Mucosa of gallbladder (tissue), 1 donor: ENCODE measurements around the gene JPH4. TPM values are rescaled to one million over a fixed set of nuclear protein-coding genes. Genes with fewer than 3 reads are reported as not detected.

Source experiments
- DNase-seq: peaks from one replicate; pipeline ENCODE4 v3.0.0-alpha.2; 2020; ENCODE audit warnings: low spot score
- total RNA-seq: library from RNA; stranded (reverse); gene quantifications from one replicate; pipeline ENCODE4 v1.2.1, GENCODE V29; 2021
- donor health status: DM: no; HTN: no; CAD: no.

The JPH4 gene
- total RNA-seq, 1 donor from 2014 or later, result 1.2 TPM

DNA sequence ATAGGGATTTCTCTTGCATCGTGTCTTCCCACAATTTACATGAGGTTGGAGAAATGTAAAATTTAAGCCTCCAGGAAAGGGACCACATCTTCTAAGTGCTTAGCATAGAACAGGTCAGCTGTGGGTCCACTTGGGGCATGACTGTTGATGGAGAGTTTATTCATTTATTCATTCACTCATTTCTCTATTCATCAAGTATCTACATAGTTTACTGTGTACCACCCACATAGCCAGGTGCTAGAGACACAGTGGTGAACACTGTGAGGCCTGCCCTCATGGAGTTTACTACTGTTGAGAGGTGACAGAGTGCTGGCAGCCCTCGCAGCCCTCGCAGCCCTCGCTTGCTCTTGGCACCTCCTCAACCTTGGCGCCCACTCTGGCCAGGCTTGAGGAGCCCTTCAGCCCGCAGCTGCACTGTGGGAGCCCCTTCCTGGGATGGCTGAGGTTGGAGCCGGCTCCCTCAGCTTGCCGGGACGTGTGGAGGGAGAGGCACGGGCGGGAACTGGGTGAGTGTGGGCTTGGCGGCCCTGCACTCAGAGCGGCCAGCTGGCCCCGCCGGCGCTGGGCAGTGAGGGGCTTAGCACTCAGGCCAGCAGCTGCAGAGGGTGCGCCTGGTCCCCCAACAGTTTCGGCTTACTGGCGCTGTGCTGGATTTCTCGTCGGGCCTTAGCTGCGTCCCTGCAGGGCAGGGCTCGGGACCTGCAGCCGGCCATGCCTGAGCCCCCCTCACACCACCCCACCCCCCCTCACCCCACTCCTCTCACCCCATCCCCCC lies 1.7 kb upstream of the JPH4 start:
- no peak for DNase-seq

DNA sequence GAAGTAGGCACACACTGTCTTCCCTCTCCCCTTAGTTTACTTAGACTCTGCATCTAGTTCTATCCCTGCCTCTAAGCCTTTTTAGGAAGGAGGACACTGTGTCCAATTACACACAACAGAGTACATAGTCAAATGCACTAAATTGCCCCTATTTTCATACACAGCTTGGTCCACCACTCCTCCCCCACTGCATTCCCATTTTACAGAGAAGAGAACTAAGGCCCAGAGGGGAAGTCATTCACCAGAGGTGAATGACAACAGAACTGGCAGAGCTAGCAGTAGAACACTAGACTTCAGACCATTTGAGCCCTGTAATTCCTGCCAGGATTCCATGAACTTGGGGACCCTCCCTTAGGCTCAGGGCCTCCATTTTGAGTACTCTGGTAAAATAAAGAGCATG lies 1.1 kb upstream of the JPH4 start:
- no peak for DNase-seq

DNA sequence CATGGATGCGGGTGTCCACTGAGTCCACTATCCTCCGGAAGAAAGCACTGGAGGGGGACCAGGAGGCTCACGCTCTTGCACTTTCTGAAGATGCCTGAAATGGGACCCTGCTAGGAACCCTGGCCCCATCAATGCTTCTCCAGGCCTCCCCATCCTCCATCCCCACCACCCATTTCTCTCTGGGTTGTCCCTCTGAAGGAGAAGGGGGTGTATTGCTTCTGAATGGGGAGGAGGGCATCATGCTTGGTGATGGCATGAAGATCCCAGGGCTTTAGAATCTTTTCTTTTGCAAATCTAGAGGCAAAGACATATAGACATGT lies 681 bp upstream of the JPH4 start:
- DNase-seq, result no peak

DNA sequence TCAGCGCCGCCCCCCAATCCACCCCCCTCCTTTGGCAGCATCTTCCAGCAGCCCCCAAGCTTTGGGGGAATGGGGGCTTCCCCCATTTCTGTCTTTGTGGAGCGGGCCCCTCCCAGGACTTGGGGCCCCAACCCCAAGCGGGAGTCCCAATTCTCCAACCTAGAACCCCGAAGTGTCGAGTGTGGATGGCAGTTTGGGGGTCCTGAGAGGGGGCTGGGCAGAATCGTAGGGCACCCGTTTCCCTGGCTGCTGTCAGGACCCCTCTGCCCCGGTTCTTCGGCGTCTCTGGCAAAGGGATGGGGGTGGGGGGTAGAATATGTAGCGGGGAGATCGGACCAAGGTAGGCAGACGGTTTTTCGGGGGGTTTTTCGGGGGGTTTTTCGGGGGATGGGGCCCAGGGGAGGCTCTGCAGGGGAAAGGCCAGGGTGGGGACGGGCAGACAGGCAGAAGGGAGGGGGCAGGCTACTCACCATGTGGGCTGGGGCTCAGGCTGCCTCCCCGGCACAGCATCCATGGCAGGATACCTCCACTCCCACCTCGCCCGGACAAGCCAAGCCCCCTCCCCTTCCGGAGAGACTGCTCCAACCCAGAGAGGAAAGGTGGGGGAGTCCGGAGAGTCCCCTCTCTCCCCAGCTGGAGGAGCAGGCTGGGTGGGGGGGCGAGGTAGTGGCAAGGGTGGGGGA lies 739 bp downstream of the JPH4 start:
- DNase-seq, result no peak

DNA sequence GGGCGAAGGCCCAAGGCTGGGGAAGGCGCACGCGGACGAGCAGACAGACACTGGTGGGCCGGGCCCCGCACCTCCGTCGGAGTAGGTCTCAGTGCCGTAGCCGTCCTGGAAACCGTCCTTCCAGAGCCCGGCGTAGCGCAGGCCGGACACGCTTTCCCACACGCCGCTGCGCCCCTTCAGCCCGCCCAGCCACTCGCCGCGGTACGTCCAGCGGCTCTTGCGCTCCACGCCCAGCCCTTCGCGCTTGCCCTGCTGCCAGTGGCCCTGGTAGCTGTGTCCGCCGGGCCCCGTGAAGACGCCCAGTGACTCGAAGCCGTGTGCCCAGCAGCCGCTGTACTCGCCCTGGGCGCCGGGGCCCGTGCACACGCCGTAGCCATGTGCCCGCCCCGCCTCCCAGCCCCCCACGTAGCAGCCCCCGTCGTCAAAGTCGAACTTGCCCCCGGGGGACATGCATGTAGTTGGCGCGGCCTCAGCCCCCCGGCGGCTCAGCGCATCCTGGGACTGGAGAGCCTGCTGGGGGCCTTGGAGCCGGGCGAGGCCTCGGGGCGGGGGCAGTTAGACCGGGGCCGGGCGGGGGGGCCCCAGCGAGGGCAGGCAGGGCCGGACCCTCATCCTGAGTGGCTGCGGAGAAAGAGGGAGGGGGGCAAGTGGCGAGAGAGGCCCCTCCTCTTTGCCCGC lies 1.4 kb downstream of the JPH4 start:
- no peak for DNase-seq

DNA sequence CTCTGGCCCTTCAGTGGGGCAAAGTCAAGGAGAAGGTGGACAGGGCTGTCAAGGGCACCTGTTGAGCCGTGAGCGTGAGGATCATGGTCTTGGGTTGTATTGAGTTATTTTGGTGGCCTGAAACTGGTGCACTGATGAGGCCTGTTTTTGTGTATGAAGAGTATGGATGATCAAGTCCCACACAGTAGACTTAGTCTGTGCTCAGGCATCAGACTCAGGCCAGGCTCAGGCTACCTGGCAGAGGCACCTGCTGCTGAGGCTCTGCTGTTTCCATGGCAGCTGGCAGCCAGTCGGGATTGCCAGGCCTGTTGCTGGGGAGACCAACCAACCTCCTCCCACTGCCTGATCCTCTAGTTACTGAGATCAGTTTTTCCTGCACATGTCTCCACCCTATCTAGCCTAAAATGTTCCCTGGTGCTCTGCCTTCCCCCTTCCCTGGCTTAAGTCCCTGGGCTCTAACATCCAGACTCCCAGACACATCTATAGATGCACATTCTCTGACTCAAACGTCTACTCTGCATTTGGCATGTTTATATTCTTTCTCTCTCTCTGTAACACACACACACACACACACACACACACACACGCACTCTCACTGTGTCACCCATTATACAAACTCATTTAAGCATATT lies 5.1 kb downstream of the JPH4 start:
- DNase-seq, result no peak

DNA sequence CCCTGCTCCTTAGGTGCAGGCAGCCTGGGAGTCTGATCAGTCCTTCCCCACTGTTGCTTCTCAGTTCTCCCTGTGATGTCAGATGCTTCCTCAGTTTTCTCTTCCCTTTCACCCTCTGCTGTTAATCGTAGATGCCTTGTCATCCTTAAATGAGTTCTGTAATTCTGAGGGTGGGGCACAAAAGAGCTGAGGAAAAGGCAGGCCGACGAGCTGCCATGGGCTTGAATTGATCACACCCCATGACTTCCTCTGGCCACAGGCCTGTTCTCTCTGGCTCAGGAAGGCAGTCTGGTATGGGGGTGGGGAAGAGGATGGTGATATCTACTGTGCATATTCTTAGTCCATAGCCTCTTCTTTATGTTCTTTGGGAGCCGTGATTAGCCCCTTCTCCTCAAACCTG lies 5.8 kb downstream of the JPH4 start:
- DNase-seq, result no peak

DNA sequence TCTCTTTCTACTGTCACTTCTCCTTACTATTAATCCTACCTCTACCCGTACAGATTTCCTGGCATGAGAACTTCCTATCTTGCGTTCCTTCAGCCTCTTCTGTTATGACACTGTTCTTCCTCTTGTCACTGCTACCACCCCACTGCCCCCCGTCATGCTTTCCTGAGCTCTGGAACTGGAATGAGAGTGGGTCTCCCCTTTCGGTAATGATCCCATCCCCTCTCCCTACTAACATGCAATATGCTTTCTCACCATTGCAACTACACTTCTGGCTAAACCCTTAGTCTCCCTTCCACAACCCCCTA lies 6.1 kb downstream of the JPH4 start:
- DNase-seq, result no peak

DNA sequence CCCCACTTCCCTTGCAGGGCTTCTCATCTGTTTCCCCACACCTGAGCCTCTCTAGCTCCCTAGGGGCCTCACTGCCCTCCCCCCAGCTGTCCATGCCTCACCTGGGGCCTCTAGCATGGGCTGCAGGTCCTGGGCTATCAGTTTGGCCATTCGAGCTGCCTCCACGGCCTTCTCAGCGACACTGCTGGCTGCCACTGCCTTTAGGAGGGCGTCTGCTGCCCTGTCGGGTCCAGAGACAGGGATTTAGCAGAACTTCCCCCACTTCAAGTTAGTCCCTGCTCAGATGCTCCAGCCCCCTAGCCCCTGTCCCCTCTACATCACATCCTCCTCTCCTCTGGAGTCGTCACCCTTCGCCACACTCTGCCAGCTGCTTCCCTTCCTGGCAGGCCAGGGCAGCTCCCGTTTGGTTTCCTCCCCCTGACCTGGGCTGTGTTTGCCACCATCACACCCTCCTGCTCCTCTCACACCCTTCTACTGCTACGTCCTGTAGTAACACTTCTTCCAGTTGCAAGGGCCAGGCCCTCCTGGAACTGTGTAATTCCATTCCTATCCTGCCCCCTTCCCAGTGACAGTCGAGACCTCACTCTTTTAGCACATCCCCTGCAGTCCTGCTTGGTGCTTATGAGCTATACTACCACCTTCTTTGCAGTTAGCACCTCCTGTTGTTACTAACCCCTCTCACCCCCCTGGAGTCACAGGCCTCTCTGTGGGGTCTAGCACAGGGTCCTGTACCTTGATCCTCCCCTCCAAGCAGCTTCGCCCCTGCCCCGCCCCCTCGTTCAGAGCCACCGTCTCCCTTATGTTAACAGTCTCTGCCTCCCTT lies 6.7 kb downstream of the JPH4 start:
- DNase-seq, result no peak

DNA sequence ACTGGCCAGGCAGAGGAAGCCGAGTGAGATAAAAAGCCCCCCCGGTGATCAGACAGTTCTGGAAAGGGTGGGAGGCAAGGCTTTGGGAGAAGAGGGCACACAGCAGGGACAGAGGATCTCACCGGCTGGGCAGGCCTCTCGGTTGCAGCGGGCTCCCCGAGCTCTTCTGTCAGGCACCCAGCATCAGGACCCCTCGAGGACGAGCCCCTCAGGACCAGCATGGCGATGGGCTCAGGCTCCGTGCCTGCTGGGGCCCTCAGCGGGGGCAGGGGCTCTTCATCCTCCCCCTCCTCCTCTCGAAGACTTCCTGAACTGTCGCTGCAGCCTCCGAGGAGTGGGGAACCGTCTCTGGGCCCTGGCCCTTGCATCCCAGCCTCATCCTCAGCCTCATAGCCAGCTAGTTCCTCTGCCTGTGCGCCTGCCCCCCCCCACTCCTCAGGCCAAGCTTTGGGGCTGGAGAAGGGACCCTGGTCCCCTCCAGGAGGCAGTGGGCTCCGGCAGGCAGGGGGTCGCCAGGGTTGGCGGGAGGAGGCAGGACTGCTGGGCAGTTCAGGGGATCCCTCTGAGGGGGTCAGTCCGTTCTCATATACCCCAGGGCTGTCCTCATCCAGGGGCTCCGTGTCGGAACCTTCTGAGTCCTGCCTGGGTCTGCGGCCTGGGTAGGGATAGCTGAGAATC lies 7.6 kb downstream of the JPH4 start:
- no peak for DNase-seq

DNA sequence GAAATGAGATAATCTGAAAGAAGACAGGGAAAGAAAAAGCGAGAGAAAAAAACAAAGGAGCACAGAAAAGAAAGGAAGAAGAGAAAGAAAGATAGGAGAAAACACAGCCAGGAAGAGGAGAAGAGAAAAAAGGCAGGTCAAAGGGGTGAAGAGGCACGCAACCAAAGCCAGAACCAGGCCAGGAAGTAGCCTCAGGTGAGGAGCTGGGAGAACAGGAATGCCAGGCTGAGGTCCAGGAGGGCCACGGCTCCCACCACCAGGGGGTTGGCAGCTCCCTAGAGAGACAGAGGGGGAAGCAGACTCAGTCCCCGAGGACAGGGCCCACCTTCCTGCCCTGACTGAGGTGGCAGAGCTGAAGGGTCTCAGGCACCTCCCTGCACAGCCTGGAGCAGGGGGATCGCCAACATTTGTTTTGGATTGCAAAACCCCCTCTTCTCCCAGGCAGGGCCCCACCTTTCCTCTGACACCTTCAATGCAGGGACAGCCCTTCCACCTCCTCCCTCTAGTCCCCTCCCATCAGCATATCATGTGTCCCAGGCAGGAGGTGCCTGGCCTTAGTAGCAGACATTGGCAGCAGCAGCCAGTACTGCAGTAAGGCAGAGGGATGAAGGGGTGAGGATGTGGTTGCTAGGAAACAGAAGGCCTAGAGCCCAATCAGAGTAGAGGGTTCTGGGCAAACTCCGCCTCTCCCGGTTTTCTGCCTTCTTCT lies 9.0 kb downstream of the JPH4 start:
- DNase-seq, result no peak

DNA sequence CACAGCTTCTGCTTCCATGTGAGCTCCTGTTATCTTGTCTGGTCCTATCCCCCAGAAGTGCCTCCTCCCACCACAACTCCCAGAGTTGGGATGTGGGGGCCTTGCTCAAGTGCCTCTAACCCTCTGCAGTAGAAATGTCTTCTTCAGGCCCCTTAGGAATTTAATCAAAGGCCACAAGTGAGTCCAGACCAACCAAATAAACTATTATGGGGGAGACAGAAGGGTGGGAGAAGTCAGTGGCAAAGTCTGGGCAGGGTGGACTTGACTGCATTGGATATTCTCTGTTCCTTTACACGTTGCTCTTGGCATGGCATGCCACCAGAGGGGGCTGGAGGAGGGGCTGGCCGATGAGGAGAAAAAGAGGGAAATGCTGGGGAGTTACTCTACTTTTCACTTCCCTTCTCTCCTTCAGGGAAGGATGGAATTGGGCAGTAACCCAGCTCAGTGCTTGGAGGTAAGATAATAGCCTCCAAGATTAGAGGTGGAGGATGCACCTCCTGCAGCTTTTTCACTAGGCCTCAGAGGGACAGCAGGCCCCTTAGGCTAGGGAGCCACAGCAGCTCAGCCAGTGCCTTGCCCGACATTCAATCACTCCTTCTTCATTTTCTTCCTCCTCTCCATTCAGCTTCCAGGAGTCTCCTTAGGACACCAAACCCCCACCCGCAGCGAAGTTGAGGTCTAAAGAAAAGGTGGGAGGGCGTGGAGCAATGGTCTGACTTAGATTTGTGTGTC lies 9.8 kb downstream of the JPH4 start:
- no peak for DNase-seq

DNA sequence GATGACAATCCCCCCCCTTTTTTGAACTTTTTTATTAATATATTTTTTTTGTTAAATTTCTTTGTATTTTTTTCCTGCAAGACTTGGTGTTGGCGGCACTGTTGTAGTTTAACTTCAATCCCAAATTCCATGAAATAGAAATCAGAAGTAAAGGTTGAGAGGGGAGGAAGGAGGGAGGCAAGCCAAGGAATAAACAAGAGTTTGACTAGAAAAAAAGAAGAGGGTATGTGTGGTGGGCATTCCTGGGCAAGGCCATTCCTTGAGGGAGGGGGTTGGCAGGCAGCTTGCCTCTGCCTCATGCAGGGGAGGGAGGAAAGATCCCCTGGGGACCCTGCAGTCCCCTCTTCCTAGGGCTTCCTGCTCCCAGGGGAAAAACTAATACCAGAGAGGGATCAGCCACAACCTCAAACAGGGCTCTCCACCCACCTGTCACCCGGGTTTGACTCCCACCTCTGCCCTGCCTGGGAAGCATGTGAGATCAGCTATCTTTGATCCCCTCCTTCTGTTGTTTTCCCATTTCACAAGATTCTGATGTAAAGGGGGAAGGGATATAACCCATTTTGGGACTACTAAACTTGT lies 10.5 kb downstream of the JPH4 start:
- DNase-seq, result no peak

DNA sequence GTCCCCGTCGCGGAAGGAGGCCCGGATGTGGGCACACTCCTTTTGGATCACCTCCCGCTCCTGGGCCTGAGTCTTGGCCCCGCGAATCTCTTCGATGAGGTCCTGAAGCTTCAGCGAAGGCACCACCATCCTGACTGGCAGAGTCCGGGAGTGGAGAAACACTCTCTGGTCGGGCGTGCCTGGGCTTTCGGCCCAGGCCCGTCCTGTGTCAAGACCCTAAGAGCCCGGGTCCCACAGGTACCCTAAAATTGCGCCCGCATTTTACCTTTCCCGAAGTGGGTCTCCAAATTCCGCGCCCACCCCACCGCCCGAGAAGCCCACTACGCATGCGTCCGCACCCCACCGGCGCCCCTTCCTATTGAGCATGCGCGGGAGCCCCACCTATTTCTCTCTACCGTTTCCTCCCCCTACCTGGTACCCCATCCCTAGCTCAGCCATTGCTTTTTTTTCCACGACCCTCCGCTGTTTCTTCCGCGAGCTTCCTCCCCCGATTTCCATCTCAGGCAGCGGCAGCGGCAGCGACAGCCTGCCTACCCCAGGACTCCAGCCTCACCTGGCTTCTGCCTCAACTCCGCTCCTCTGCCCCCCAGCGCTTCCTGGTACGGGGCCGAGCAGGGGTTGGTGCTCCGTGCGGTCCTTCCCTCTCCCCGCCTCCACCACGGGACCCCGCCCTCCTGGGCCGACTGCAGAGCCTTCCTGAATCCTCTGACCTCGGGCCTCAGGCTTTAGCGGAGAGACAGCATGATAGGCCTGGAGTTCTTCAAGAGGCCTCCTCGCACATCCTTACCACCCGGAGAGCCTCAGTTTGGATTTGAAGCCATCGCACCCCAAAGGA lies 11.2 kb downstream of the JPH4 start, which contains the start of gene AP1G2:
Gene AP1G2, minus strand, starts transcription at position 606 of the 835 bp plus-strand sequence. Its CDS starts 477 bp downstream, at position 129.
- peak; percentile 90 for DNase-seq

DNA sequence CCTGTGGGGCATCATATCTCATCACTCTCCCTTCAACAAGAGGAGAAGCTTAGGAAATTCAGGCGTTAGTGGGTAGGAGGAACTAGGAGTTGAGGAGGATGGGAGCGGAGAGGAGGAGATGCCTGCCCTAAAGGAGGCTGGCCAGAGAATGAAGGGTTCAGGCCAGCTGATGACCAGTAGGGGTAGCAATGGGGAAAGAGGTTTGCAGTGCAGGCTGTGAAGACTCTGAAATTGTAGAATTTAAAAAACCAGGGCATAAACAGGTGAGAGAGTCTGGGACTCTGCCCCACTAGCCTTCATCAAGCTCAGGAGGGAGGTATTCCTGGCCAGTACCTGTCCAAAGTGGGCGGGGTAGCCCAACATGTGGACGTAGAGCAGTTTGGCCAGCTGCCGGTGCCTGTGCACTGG lies 11.8 kb downstream of the JPH4 start:
- DNase-seq, result peak; percentile 43

DNA sequence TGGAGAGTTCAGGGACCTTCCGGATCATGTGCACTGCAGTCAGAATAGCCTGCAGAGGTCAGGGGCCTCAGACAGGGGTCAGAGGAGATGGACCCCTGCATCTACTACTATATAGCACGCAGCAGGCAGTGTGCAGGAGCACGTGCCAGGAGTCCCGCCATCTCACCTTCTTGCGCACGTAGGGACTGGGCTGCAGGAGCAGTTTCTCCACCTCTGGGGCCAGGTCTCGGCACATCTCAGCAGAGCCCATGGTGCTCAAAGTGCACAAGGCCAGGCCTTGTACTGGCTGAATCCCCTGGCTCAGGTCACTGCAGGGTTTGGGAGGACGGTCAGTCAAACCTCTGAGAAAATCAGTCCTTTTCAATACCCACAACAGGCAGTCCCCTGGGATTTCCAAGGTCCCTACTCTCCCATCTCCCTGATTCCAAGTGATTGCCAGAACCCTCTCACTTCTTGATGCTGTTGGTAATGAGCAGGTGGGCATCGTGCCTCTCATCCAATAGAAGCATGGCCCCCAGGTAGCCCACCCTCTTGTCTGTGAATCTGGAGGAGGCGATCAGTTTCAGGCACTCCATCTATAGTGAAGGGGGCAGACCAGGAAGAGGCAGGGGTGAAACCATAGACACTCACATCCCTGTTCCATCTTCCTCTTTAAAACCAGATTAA lies 12.3 kb downstream of the JPH4 start:
- DNase-seq, result no peak

DNA sequence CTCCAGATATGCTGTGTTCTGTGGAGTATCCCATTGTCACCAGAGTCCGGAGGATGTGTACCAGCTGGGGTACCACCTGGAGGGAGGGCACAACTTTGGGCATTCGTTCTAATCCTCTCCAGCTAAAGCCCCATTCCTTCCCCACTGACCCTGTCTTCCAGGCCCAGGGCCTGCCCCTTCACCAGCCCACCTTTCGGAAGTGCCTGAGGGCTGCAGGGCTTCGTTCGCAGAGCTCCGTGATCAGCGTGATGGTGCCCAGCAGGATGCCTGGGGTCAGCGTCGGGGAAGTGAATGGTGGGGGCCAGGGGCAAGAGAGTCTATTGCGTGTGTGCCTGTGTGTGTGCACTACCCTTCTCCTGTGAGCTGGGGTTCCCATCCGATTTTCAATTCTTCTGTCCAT lies 13.0 kb downstream of the JPH4 start:
- DNase-seq, result no peak

DNA sequence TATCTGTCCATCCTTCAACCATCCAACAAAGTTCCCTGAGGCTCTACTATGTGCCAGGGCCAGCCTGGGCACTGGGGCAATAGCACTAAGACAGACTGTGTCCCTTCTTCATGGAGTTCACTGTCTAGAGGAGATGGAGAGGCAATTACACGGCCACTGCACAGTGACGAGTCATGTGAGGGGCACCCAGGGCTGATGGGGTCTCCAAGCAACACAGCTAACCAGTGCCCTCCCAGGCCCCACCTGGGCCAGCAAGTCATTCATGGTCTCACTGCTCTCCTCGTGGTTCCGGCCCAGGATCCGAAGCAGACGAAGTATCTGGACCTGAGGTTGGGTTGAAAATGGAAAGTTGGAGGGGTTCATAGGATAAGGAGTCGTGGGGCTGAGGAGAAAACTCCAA lies 13.7 kb downstream of the JPH4 start:
- no peak for DNase-seq
